H1 (cell line): ENCODE results near the gene RTCB. TPM values are rescaled to one million over a fixed set of nuclear protein-coding genes. Genes with fewer than 3 reads are reported as not detected.

Experiments used
- CTCF ChIA-PET: fragments of 300-600 bp; sonication (Branson Sonifier 250); formaldehyde crosslinking; loops from one replicate; lab custom pipeline; 2021; ENCODE audit not compliant: partially characterized antibody; lab: Charles Lee
- POLR2A ChIA-PET: fragments of 300-600 bp; sonication (Branson Sonifier 250); formaldehyde crosslinking; loops from one replicate; lab custom pipeline; 2021; ENCODE audit warnings: inconsistent platforms; ENCODE audit not compliant: partially characterized antibody; lab: Charles Lee
- DNase-seq, 2 experiments: peaks; one replicate each; pipeline versions ENCODE4 v3.0.0 to v3.0.0-alpha.2; 2010 to 2022; ENCODE audit warnings: low spot score in 2 of 2, low read depth in 1 of 2, mixed read lengths in 1 of 2
- FAIRE-seq: peaks from 2 replicates; lab custom pipeline; 2011; peaks lifted over from hg19 to GRCh38; lab: Jason Lieb, UNC
- H2AFZ ChIP-seq: 2 replicates; pipeline ENCODE4 v1.8.1; 2012; ENCODE audit warnings: low read length, inconsistent platforms
- H2AK5ac ChIP-seq: 2 replicates; pipeline ENCODE4 v1.6.1; 2013; ENCODE audit warnings: low read depth, low read length
- H2BK120ac ChIP-seq: replicated peaks from 2 replicates; pipeline ENCODE3; 2013; ENCODE audit warnings: low read depth, low read length, inconsistent platforms
- H2BK12ac ChIP-seq: 2 replicates; pipeline ENCODE4 v1.6.1; 2013; ENCODE audit warnings: low read depth, low read length
- H2BK15ac ChIP-seq: 2 replicates; pipeline ENCODE4 v1.6.1; 2013; ENCODE audit warnings: low read length
- H2BK20ac ChIP-seq: 2 replicates; pipeline ENCODE4 v1.6.1; 2013; ENCODE audit warnings: low read length
- H2BK5ac ChIP-seq: 2 replicates; pipeline ENCODE4 v1.6.1; 2013; ENCODE audit warnings: low read depth, low read length
- H3K14ac ChIP-seq: 2 replicates; pipeline ENCODE4 v1.6.1; 2013; ENCODE audit warnings: inconsistent platforms; ENCODE audit not compliant: insufficient read length
- H3K18ac ChIP-seq: 2 replicates; pipeline ENCODE4 v1.6.1; 2013; ENCODE audit warnings: low read length; ENCODE audit errors: extremely low read depth
- H3K23ac ChIP-seq: 2 replicates; pipeline ENCODE4 v1.6.1; 2013; ENCODE audit warnings: inconsistent platforms; ENCODE audit not compliant: insufficient read length
- H3K23me2 ChIP-seq: 2 replicates; pipeline ENCODE4 v1.6.1; 2013; ENCODE audit warnings: low read depth, low read length
- H3K27ac ChIP-seq: 2 replicates; pipeline ENCODE4 v1.6.1; 2011; ENCODE audit warnings: low read depth, low read length, inconsistent platforms
- H3K27me3 ChIP-seq, 4 experiments: replicated peaks in 1 of 4; 1 replicate in 1 of 4; 2 replicates in 3 of 4; pipeline versions ENCODE4 v1.6.1 to v1.8.1; 2011 to 2013; ENCODE audit warnings: low read length in 3 of 4, mild to moderate bottlenecking in 3 of 4, inconsistent platforms in 2 of 4, mixed read lengths in 2 of 4, moderate library complexity in 1 of 4; ENCODE audit not compliant: control insufficient read depth in 3 of 4, insufficient read depth in 3 of 4; ENCODE audit errors: extremely low read depth in 1 of 4
- H3K36me3 ChIP-seq, 4 experiments: 2 replicates each; pipeline versions ENCODE4 v1.6.1 to v1.8.1; 2011 to 2013; ENCODE audit warnings: mild to moderate bottlenecking in 4 of 4, low read length in 3 of 4, moderate library complexity in 2 of 4, control low read depth in 1 of 4, inconsistent platforms in 1 of 4; ENCODE audit not compliant: insufficient read depth in 4 of 4, control insufficient read depth in 2 of 4
- H3K4ac ChIP-seq: replicated peaks from 2 replicates; pipeline ENCODE3; 2013; ENCODE audit warnings: low read length, low read depth, mixed read lengths, inconsistent platforms; ENCODE audit not compliant: insufficient read length
- H3K4me1 ChIP-seq, 4 experiments: replicated peaks in 1 of 4; 1 replicate in 1 of 4; 2 replicates in 3 of 4; pipeline versions ENCODE4 v1.6.1 to v1.8.1; 2011 to 2013; ENCODE audit warnings: low read length in 3 of 4, inconsistent platforms in 2 of 4, mixed read lengths in 1 of 4; ENCODE audit not compliant: insufficient read depth in 4 of 4, control insufficient read depth in 3 of 4
- H3K4me2 ChIP-seq, 2 experiments: 2 replicates each; pipeline versions ENCODE4 v1.6.1 to v1.8.1; 2011 to 2013; ENCODE audit warnings: low read depth in 2 of 2, low read length in 2 of 2, control low read depth in 1 of 2, inconsistent platforms in 1 of 2, mild to moderate bottlenecking in 1 of 2; ENCODE audit not compliant: insufficient read depth in 1 of 2
- H3K4me3 ChIP-seq, 4 experiments: fragments of 200-600, 300-600 bp in 1 of 4; sonication (generic), shearing (Covaris generic), sonication (Bioruptor Twin) in 1 of 4; 2 replicates each; pipeline versions ENCODE4 v1.5.1 to v1.8.1; 2011 to 2016; ENCODE audit warnings: low read length in 4 of 4, low read depth in 3 of 4, control low read depth in 2 of 4, inconsistent platforms in 2 of 4, mild to moderate bottlenecking in 2 of 4, mixed read lengths in 1 of 4, moderate library complexity in 1 of 4; ENCODE audit not compliant: insufficient read depth in 2 of 4; ENCODE audit errors: extremely low read depth in 1 of 4
- H3K56ac ChIP-seq: replicated peaks from 2 replicates; pipeline ENCODE3; 2013; ENCODE audit warnings: low read depth, mild to moderate bottlenecking, mixed read lengths, low read length, inconsistent platforms; ENCODE audit not compliant: insufficient read length
- H3K79me1 ChIP-seq: 2 replicates; pipeline ENCODE4 v1.6.1; 2013; ENCODE audit warnings: low read depth, low read length, control low read depth
- H3K79me2 ChIP-seq, 2 experiments: 2 replicates each; pipeline versions ENCODE4 v1.6.1 to v1.8.1; 2012 to 2013; ENCODE audit warnings: low read length in 2 of 2, mild to moderate bottlenecking in 2 of 2, inconsistent platforms in 1 of 2; ENCODE audit not compliant: insufficient read depth in 2 of 2, control insufficient read depth in 1 of 2
- H3K9ac ChIP-seq, 4 experiments: replicated peaks in 1 of 4; 1 replicate in 1 of 4; 2 replicates in 3 of 4; pipeline versions ENCODE4 v1.6.1 to v1.8.1; 2011 to 2013; ENCODE audit warnings: low read depth in 3 of 4, low read length in 3 of 4, control low read depth in 2 of 4, mild to moderate bottlenecking in 2 of 4, moderate library complexity in 2 of 4, inconsistent platforms in 1 of 4; ENCODE audit errors: extremely low read depth in 1 of 4
- H3K9me3 ChIP-seq, 2 experiments: 2 replicates each; pipeline versions ENCODE4 v1.6.1 to v1.8.1; 2012 to 2013; ENCODE audit warnings: mild to moderate bottlenecking in 2 of 2, moderate library complexity in 2 of 2, control low read depth in 1 of 2, inconsistent platforms in 1 of 2, low read depth in 1 of 2, low read length in 1 of 2, mixed read lengths in 1 of 2; ENCODE audit not compliant: insufficient read depth in 2 of 2
- H4K20me1 ChIP-seq, 2 experiments: replicated peaks in 1 of 2; 2 replicates each; pipeline versions ENCODE3 to v1.8.1; 2011 to 2013; ENCODE audit warnings: inconsistent platforms in 2 of 2, low read length in 2 of 2, mild to moderate bottlenecking in 1 of 2; ENCODE audit not compliant: insufficient read depth in 2 of 2, control insufficient read depth in 1 of 2
- H4K5ac ChIP-seq: 2 replicates; pipeline ENCODE4 v1.6.1; 2013; ENCODE audit warnings: low read length, low read depth, mixed read lengths, inconsistent platforms; ENCODE audit not compliant: insufficient read length
- H4K8ac ChIP-seq: 2 replicates; pipeline ENCODE4 v1.8.0; 2013; ENCODE audit warnings: mild to moderate bottlenecking, moderate library complexity, low read length, inconsistent platforms; ENCODE audit not compliant: insufficient read depth; ENCODE audit errors: extremely low read depth
- H4K91ac ChIP-seq: replicated peaks from 2 replicates; pipeline ENCODE3; 2013; ENCODE audit warnings: low read length, mixed read lengths, inconsistent platforms; ENCODE audit not compliant: insufficient read length
- BACH1 ChIP-seq: IDR thresholded peaks from 2 replicates; pipeline ENCODE4 v1.6.1; 2012; ENCODE audit warnings: low read length, improper control_type of control experiment
- BRCA1 ChIP-seq: IDR thresholded peaks from 2 replicates; pipeline ENCODE4 v1.6.1; 2012; ENCODE audit warnings: low read depth, low read length, improper control_type of control experiment
- CBX5 ChIP-seq: fragments of 300-800, 300-1000 bp; sonication (generic); IDR thresholded peaks from 2 replicates; pipeline ENCODE4 v1.7.1; 2016; ENCODE audit warnings: antibody characterized with exemption, low read length, low read depth
- CREB1 ChIP-seq: IDR thresholded peaks from 2 replicates; pipeline ENCODE4 v1.6.1; 2012; ENCODE audit warnings: inconsistent platforms
- EP300 ChIP-seq, 2 experiments: IDR thresholded peaks; 1 replicate in 1 of 2; 2 replicates in 1 of 2; pipeline ENCODE4 v1.6.1; 2011 to 2012; ENCODE audit warnings: low read depth in 2 of 2, low read length in 2 of 2, mild to moderate bottlenecking in 2 of 2, borderline replicate concordance in 1 of 2, inconsistent platforms in 1 of 2, moderate library complexity in 1 of 2
- FOSL1 ChIP-seq: IDR thresholded peaks from 2 replicates; pipeline ENCODE4 v1.6.1; 2011; ENCODE audit warnings: mild to moderate bottlenecking, low read depth, low read length, moderate library complexity; ENCODE audit not compliant: insufficient read depth
- POLR2A ChIP-seq, 2 experiments: IDR thresholded peaks; 1 replicate in 1 of 2; 2 replicates in 1 of 2; pipeline ENCODE4 v1.6.1; 2011; ENCODE audit warnings: low read depth in 2 of 2, low read length in 2 of 2, mild to moderate bottlenecking in 2 of 2; ENCODE audit errors: control extremely low read depth in 1 of 2
- WGBS, 2 experiments: shearing (Covaris generic) in 1 of 2; methylation state at CpG; one replicate each; pipeline versions ENCODE4 v1.1.6 to v1.1.7; 2013 to 2015; ENCODE audit warnings: low lambda C conversion rate in 2 of 2, mixed read lengths in 2 of 2, inconsistent platforms in 1 of 2, low coverage in 1 of 2, missing lambda C conversion rate in 1 of 2; ENCODE audit not compliant: insufficient replicate concordance in 2 of 2, insufficient coverage in 1 of 2, insufficient read length in 1 of 2; ENCODE audit errors: extremely low coverage in 1 of 2, missing lambda C conversion rate in 1 of 2; 5-methylcytosine and 5-hydroxymethylcytosine counted together
- long read RNA-seq, 2 experiments: library from RNA in 1 of 2; library from capped mRNA in 1 of 2; stranded (forward); transcript quantifications; one replicate each; pipeline ENCODE4 v2.0.0, GENCODE V29; 2021; ENCODE audit warnings: inconsistent platforms in 1 of 2
- polyA minus RNA-seq, 3 experiments: library from RNA; depleted of rRNA, polyadenylated mRNA; stranded (reverse); fragments of >200 nt; gene quantifications; 1 replicate in 2 of 3; 2 replicates in 1 of 3; pipeline ENCODE4 v1.2.3, GENCODE V29; 2011
- polyA plus RNA-seq, 7 experiments: library from polyadenylated mRNA; depleted of rRNA in 3 of 7; stranded (reverse) in 5 of 7; unstranded in 2 of 7; fragments of >200 nt in 5 of 7; fragments of 200-250 nt in 2 of 7; gene quantifications; 1 replicate in 5 of 7; 2 replicates in 1 of 7; 4 replicates in 1 of 7; pipeline versions ENCODE4 v1.2.1 to v1.2.3, GENCODE V29; 2011 to 2013; ENCODE audit warnings: missing spikeins in 2 of 7, mixed read lengths in 2 of 7
- total RNA-seq: library from RNA; stranded (reverse); fragmentation: NEBNext Ultra II Directional; extraction: Animal tissue kit (Norgen Biotek cat#: 25700); gene quantifications from 2 replicates; pipeline ENCODE4 v1.2.1, GENCODE V29; 2021
- TF ChIP-seq, protein P1 (sequence below): IDR thresholded peaks from 2 replicates; pipeline ENCODE4 v1.6.1; 2012; ENCODE audit warnings: inconsistent platforms

RTCB gene
- 111 and 114 TPM in 2 replicates for total RNA-seq
- 77.2 and 104 TPM in 2 replicates for polyA plus RNA-seq (2011; rRNA removed)
- 148 TPM for polyA plus RNA-seq (2011; cell fraction: cytosol; rRNA removed)
- polyA plus RNA-seq (2011; cell fraction: nucleus; rRNA removed) = 71.9 TPM
- 112 to 133 TPM (median 128 TPM) in 4 replicates for polyA plus RNA-seq (2012, experiment 1 of 2)
- 48.6 TPM for polyA plus RNA-seq (2012, experiment 2 of 2)
- polyA plus RNA-seq (2013, experiment 1 of 2) = 53.5 TPM
- polyA plus RNA-seq (2013, experiment 2 of 2) = 53.0 TPM
- 156 and 172 TPM in 2 replicates for polyA minus RNA-seq (2011; rRNA and poly(A)+ RNA removed)
- polyA minus RNA-seq (2011; cell fraction: cytosol; rRNA and poly(A)+ RNA removed) = 43.7 TPM
- polyA minus RNA-seq (2011; cell fraction: nucleus; rRNA and poly(A)+ RNA removed) = 52.8 TPM
- long read RNA-seq, experiment 1, transcript RTCB-201 (12 exons, 2,027 nt) = major isoform, 30 of 166 reads
- long read RNA-seq, experiment 1, partial matches to known transcripts = 130 of 166 reads
- long read RNA-seq, experiment 1, other reads (novel, unspliced or antisense) = 4 of 166 reads
- long read RNA-seq, experiment 2, transcript RTCB-201 (12 exons, 2,027 nt) = major isoform, 198 of 272 reads
- long read RNA-seq, experiment 2, partial matches to known transcripts = 63 of 272 reads
- long read RNA-seq, experiment 2, other reads (novel, unspliced or antisense) = 11 of 272 reads

DNA sequence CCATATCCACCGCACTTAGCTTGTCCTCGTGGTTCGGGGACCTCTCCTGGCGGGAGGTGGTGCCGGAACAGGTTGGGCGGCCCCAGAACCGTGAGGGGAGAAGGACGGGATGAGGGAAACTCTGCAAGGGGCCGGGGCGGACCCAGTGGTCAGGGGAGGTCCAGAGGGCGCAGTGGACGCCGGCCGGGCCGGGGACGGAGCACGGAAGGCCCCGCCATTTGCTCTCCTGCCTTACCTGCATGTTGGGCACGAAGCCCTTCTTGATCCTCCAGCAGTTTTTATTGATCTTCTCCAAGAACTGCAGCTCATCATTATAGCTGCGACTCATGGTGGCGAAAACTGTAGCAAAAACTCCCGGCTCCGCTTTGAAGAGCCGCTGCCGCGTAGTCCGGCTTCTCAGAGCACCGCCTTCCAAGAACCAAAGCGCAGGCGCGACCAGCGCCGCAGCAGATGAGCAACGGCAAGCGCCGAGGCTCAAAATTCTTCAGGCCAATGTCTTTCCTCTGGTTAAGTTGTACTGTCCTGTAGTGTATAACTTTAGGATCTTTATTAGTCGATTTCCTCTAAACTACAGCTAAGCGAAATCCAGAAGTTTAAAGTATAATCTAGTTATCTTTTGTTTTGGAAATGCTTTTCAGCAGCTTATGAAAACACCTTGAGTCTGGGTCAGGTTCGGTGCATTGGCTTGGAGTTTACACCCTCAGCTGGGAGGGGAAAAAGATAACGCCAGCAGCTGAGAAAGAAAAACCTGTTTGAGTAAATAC lies at the start of gene RTCB:
Gene RTCB (minus strand): TSS at position 419 of the 764 bp plus-strand sequence. CDS start 91 bp downstream, at position 328.
- H3K23ac ChIP-seq = no peak within 1 kb of the TSS
- H2AK5ac ChIP-seq = no peak within 1 kb of the TSS
- peak within 1 kb of the TSS; percentile 12; the same call in 1 of the 2 replicates for H2BK5ac ChIP-seq
- H3K79me1 ChIP-seq = peaks cover 3% of the 10 kb centered on the region; the same call in 1 of the 2 replicates
- no peak within 1 kb of the TSS for H2BK12ac ChIP-seq
- H4K8ac ChIP-seq = peak within 1 kb of the TSS; percentile 88; the same call in 1 of the 2 replicates
- H3K79me2 ChIP-seq = peaks cover 13 to 23% of the 10 kb centered on the region in 2 experiments
- no peaks in the 10 kb centered on the region; a peak in 1 of 7 replicates for H3K27me3 ChIP-seq
- peak within 1 kb of the TSS; percentile 29; the same call in 1 of the 2 replicates for H3K27ac ChIP-seq
- H3K4me1 ChIP-seq = no peaks in the 10 kb centered on the region; a peak in 1 of 7 replicates
- CTCF ChIA-PET = interaction anchor here (0.6 to 2.8 kb wide), 18 partner anchors 10 to 205 kb away, joined by 3 to 26 read pairs (median 4); no protein-coding TSS in a partner anchor
- DNase-seq = peak; percentile 73 to 92
- H3K4ac ChIP-seq = peak within 1 kb of the TSS; percentile 10
- peaks cover 2 to 4% of the 10 kb centered on the region in 2 experiments for H4K20me1 ChIP-seq
- H3K9me3 ChIP-seq = no peaks in the 10 kb centered on the region
- peaks cover 5 to 21% (median 15%) of the 10 kb centered on the region in 4 experiments; a peak in 7 of 8 replicates for H3K36me3 ChIP-seq
- peak; percentile 65 for FAIRE-seq
- H2BK15ac ChIP-seq = no peak within 1 kb of the TSS
- H4K5ac ChIP-seq = no peak within 1 kb of the TSS
- POLR2A ChIA-PET = interaction anchor here (0.7 to 2.2 kb wide), 6 partner anchors 9 to 62 kb away, joined by 3 to 11 read pairs (median 6); partner anchors contain the start of gene FBXO7
- peak within 1 kb of the TSS; percentile 44; the same call in 1 of the 2 replicates for H3K18ac ChIP-seq
- no peak within 1 kb of the TSS for H2BK20ac ChIP-seq
- peaks cover 3% of the 10 kb centered on the region; the same call in 1 of the 2 replicates for H3K23me2 ChIP-seq
- H3K4me2 ChIP-seq = peak within 1 kb of the TSS; percentile 79 to 98
- H2AFZ ChIP-seq = peak within 1 kb of the TSS; percentile 64
- no peak within 1 kb of the TSS for H4K91ac ChIP-seq
- WGBS, 2 experiments = 8% methylated on average over 40 of the region's 40 CpGs; no CpG with 5 or more reads in 1 of the 2 experiments
- H3K14ac ChIP-seq = no peak within 1 kb of the TSS
- no peak within 1 kb of the TSS for H3K56ac ChIP-seq
- no peak within 1 kb of the TSS for H2BK120ac ChIP-seq
- H3K9ac ChIP-seq = peak within 1 kb of the TSS; percentile 72 to 84 (median 78)
- H3K4me3 ChIP-seq = peak within 1 kb of the TSS; percentile 83 to 90 (median 87)
- no peak for TF ChIP-seq BACH1
- TF ChIP-seq EP300 (IDR thresholded peaks at IDR 0.05; ENCODE audit: borderline replicate concordance in 1 of 2, low read depth in 2 of 2, low read length in 2 of 2) = no peak
- 0 out of 2 replicates have a peak, but pooled peaks have one; percentile 23 for TF ChIP-seq CREB1
- TF ChIP-seq POLR2A (IDR thresholded peaks at IDR 0.05; ENCODE audit: control extremely low read depth in 1 of 2, low read depth in 2 of 2, low read length in 2 of 2) = peak in 1 of 2 experiments; percentile 82; a peak in 2 of 3 replicates
- no peak for TF ChIP-seq FOSL1
- TF ChIP-seq BRCA1 = no peak
- TF ChIP-seq CBX5 = no peak
- TF ChIP-seq, protein P1, sequence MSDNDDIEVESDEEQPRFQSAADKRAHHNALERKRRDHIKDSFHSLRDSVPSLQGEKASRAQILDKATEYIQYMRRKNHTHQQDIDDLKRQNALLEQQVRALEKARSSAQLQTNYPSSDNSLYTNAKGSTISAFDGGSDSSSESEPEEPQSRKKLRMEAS = no peak
